Colon (tissue), 2 donors: ENCODE measurements around the gene TGDS.
"Not testable (repeated sequence)": the region's sequence is repeated elsewhere in the genome, so short reads cannot be mapped to it uniquely, and the experiment has no call there.

Experiments
- FAIRE-seq: peaks from 2 replicates; lab custom pipeline; 2012; peaks lifted over from hg19 to GRCh38; lab: Jason Lieb, UNC
- donor health status: control.
- donor health status: control.

The TGDS gene

DNA sequence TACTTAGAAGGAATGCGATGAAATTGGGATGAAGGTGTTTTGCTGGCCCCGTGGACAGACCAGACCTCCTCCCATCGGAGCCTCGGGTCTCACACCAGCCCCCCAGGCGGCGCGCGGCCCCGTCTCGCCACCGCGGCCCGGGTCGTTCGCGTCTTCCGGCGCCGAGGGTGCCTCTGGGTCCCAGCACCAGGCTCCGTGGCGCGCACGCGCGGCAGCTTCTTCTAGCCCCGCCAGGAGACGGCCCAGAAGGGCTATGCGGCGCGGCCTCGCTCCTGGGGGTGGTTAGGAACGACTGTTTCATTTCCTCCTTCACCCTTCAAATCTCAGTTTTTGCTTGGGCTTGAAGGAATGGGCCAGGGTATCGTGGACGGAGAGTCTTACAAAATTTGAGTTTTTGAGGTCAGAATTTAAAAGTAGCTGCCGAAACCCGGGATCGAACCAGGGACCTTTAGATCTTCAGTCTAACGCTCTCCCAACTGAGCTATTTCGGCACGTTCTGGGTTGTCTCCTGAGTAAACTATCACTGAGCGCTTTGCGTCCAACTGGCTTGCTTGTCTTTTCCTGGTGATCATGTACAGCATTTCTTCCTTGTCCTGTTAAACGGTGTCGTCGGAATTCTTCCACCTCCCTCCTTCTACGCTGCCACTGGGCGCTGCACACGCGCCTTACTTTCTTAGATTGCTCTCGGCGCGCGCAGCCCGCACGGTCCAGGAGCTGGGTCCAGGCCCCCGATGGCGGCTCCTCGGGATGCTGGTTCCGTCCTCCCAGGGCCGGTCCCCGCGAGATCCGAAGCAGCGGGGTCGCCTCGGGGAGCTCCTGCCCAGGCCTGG is 46.5 kb downstream of the TGDS start:
- FAIRE-seq, result no peak

GRCh38 chr13:94548821-94549231 is 47.1 kb downstream of the TGDS start:
- no peak for FAIRE-seq

DNA sequence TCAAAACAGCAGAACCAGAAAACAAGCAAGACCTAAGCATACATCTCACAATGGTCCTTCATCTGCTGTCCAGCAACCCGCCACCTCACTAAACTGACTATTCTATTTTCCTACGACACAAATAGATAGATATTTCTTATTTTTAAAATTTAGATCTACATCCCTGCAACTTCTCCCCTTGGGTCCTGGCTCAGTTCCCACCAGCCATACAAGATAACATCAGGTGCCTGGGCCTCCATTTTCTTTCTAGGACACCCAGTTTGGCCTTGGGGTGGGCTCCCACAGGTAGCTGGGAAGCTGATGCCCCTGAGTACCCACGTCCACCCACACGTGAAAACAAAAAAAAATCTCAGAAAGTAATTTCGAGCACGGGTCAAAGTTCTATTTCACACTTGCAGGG is 47.6 kb downstream of the TGDS start:
- FAIRE-seq, result no peak

DNA sequence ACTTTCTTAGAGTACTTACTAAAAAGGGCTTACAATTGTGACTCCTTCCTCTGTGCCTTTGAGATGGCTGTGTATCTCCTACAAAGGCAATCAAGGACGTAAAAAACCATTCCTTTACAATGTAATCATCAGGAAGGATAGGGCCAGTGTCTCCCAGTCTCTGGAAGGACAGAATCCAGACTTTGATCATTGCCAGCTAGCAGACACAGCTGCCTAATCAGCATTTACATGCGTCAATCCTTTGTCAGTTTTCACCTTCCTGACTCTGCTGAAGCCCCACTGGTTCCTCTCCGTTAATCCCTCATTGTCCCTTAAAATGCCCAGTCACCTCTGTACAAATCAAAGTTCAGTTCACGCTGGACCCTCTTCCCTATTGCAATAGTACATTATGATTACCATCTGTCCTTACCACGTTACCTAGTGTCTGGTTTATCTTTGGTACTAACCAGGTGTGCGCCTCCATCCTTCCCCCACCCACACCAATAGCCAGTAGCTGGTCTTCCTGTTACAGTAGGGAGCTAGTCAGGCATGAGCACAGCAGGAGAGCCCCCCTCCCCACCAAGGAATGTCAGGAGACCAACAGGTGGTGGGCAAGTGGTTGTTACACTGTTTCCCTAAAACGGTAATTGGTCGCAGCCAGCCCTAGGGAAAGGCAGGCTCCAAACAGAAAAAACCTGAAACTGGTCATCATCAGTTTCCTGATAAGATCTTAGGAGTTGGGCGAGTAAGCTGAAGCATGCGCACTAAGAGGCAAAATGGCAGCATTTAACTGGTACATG is 49.7 kb downstream of the TGDS start:
- FAIRE-seq, result no peak

DNA sequence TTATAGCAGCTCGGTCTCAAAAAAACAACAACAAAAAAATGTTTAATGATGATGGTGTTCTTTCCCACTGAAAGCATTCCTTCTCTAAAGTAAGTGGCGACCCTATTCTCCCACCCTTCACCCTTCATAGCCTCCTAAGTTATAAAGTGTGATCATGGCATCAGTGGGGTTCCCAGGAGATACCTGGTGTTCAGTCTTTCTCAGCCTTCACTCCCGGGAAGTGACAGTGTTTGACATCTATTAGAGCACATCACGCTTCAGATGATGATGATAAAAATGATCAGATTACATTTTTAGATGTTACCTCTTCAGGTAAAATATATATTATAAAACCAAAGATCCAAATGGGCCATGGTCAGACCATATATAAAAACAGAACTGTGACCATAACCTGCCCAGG is 51.0 kb downstream of the TGDS start:
- FAIRE-seq, result no peak

DNA sequence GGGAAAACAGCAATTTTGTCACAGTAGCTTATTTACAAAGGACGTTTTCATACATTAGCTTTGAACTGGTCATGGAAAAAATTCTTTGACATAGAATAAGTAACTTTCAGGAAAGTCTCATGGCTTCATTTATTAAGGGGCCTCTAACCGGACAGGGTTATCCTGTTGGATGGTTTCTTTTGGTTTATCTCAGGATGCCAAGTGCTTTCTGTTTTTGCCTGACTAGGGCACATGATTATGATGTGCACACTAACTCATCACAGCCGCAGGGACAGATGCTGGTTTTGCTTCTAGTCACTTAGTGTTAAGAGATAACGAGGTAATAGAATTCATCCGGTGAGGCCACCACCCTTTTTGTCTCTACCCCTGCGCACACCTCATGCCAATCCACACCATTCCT is 53.0 kb downstream of the TGDS start:
- FAIRE-seq, result no peak

DNA sequence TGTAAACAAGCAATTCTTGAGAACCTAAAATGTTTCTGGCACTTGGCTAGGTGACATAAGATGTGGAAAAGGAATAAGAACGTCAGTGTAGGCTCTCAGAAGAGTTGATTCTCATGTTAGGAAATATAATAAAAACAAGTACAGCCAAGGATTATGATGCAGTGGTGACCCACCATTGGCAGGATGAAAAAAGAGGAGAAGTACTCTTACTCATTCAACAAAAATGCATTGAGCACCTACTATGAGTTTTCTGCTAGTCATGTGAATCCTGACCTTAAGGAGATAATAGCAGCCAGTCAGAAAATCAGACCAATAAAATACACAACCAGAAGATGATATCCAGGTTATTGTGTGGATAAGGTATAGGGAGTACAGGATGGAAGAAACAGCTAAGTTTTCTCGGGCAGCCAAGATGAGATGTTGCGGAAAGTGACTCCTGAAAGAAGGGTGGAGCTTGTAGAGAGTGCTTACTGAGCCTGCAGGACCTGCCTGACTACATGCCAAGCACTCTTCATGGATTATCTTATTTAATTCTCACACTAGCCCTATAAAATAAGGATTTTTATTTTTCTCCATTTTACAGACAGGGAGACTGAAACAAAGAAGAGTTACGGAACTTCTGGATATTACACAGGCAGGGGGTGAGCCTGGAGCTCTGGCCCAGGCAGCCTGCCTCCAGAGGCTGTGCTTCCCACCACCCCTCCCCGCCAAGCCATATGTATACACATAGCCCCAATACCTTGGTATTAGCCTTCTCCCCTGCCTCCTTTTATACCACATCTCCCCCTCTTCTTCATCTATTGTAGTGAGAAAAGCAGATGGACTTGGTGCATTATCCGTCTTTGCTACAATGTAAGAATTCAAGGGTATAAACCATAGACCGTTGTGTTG is 58.0 kb downstream of the TGDS start:
- no peak for FAIRE-seq

GRCh38 chr13:94535775-94536174 is 60.2 kb downstream of the TGDS start:
- no peak for FAIRE-seq

GRCh38 chr13:94535231-94535630 is 60.7 kb downstream of the TGDS start:
- FAIRE-seq, result no peak

DNA sequence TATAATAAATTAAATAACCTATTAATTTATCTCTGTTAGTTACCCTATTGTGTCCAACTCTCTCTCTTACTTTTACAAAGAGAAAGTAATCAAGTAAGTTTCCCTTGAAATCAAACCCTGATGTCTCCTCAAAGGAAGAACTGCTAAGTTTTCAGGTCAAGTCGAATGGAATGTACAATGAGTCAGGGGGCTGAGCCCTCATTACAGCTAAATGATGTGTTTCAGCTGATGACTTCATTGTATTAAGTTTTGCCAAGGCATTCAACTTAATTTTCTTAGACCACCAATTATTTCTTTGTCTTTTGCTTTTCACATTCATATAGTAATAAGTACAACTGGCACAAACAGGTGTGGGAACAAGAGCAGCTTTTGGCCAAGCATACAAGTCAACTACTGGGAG is 61.8 kb downstream of the TGDS start:
- FAIRE-seq, result no peak

GRCh38 chr13:94532278-94532677 is 63.7 kb downstream of the TGDS start:
- not testable (repeated sequence) for FAIRE-seq

- FAIRE-seq, result not testable (repeated sequence)
These were observed 69.0 kb downstream of the TGDS start for GRCh38 chr13:94526956-94527355.

DNA sequence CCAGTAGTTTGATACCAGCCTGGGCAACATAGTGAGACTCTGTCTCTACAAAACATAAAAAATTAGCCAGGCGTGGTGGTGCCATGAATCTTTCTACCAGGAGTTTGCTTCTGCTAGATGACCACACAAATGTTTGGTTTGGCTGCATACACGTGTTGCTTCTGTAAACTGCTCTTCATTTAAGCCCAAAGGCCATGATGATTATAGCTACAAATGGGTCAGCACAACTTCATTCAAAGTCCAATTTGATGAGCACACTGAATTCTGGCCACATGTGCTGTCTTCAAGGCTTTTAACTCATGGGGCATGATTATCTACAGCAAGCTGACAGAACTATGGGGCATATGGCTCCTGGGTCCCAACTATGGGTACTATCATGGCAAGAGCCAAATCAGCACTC is 70.2 kb downstream of the TGDS start:
- no peak for FAIRE-seq

GRCh38 chr13:94524407-94524806 is 71.5 kb downstream of the TGDS start:
- no peak for FAIRE-seq
